ENCODE results near the gene UBL4B.
A peak's percentile ranks its signal among the peaks of the same experiment; 100 is the strongest.

Gene UBL4B

DNA sequence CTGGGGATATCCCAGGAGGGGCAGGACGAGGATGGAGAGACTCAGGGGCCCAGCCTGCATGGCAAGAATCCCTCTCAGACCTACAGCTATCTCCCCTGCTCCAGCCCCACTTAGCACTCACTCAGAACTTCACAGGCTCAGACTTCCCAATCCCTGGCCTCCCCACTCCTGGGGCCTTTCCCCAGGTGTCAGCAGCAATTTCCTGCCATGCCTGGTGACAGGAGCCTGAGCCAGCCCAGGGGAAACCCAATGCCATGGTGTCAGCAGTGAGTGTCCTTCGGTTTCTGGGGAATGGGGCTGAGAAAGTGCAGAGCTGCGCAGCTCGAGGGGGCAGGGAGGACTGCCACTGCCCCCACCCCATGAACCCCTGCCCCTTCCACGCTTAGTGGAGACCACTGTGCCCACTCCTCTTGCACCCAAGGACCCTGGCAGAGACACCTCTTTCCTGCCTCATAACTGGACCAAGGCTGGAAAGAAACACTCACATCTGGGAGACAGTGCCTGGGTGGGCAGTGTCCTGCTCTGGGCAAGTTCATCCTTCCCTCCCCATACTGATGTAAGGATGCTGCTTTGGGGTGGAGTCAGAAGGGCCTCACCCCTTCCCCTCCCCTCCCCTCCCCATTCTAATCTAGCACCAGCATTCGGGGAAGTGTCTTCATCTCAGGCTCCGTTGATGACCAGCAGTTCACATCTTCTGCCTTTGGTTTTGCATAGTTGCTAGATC lies 17.1 kb upstream of the UBL4B start:
- no peaks in the 10 kb centered on the region for H3K9me3 Mint-ChIP-seq
- H3K4me3 Mint-ChIP-seq, result no peak overlapping the region
- no peak overlapping the region for H3K27ac Mint-ChIP-seq
- H3K36me3 Mint-ChIP-seq, result no peaks in the 10 kb centered on the region
- H3K27me3 Mint-ChIP-seq, result peaks cover 48% of the 10 kb centered on the region
- H3K4me1 Mint-ChIP-seq, result no peaks in the 10 kb centered on the region
- ATAC-seq, result no peak

DNA sequence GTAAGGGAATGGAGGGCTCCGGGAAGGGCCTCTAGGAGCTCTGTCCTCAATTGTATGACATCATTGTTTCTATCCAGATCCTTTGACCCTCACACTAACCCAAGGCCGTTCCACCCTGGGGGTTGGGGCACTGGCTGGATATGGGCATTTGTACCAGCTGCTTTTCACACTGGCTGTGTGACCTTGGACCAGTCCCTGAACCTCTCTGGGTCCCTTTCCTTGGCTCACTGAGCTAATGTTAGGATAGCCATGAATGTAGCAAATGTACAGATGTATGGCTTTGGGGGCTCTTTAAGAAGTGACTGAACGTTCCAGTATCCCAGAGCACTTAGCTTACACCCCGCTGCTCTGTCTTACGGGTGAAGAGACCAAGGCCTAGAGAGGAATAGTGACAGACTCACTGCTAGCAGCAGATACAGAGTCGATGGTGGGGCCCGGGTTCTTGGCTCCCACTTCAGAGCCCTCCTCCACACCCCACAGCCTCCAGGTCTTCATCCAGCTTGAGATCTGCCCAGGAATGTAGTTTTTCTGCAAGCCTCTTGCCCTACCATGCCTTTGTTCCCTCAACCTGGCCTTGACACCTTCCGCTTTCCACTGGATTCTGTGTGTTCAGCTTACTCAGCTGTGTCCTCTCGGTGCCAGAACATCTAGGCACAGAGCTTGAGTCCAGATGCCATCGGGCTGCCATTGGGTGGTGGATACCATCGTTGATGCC lies 14.6 kb upstream of the UBL4B start:
- Mint-ChIP-seq H3K4me3 (no peak overlapping the region), H3K4me1 (peaks cover 11% of the 10 kb centered on the region), H3K9me3 (no peaks in the 10 kb centered on the region), H3K27ac (no peak overlapping the region), H3K36me3 (no peaks in the 10 kb centered on the region), H3K27me3 (peaks cover 52% of the 10 kb centered on the region)
- no peak for ATAC-seq

DNA sequence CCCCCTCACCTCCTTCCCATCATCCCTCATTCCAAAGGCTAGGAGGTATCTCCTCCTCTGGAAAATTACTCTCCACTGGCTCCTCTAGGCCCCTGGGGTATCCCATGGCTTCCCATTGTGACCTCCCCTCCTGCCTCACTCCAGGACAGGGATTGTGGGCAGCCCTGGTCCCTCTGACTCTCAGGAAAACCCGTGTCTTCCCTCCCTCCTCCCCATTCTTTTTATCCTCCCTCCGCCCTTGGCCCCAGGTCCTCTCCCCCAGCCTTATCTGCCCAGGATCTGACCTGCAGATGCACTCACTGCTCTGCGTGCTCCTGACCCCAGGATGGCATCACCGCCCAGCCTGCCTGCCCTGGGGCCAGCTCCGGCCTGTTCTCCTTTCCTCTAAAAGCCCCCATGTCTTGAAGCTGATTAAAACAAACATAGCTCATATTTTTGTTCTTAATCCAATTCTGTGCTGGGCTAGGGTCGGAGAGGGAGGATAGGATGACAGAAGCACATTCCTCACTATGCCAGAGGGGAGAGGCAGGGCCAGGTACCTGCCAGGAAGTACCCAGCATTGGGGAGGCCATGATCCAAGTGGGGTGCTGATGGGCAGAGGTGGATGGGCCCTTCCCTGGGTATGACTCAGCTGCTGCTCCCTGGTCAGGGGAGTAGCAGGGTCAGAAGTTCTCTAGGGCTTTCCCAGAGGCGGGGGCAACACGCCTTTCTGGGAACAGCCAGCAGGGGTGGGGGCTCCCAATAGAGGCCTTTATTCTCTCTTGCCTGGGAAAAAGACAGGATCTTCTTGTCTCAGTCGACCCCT lies 13.8 kb upstream of the UBL4B start:
- peaks cover 11% of the 10 kb centered on the region for H3K4me1 Mint-ChIP-seq
- H3K36me3 Mint-ChIP-seq, result no peaks in the 10 kb centered on the region
- H3K9me3 Mint-ChIP-seq, result no peaks in the 10 kb centered on the region
- no peak overlapping the region for H3K27ac Mint-ChIP-seq
- H3K27me3 Mint-ChIP-seq, result peaks cover 49% of the 10 kb centered on the region
- no peak overlapping the region for H3K4me3 Mint-ChIP-seq
- ATAC-seq, result no peak

DNA sequence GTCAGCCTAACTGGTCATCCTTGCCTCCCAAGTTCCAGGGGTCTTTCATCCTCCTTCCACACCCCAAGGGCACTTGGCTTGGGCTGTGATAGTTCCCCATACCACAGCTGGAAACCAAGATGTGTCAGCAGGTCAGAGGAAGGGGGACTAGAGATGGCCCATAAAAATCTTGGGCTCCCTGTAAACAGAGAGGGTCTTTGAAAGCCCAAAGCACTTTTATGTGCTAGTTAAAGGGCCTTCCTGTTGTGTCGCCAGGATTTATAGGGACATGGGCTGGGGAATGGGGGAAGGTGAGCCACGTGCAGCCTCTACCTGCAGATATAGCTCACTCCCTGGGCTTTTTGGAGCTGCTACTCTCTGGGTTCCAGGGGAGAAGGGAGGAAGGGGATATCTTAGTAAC lies 11.9 kb upstream of the UBL4B start:
- H3K9me3 Mint-ChIP-seq, result no peaks in the 10 kb centered on the region
- peaks cover 11% of the 10 kb centered on the region for H3K4me1 Mint-ChIP-seq
- H3K27ac Mint-ChIP-seq, result no peak overlapping the region
- ATAC-seq, result no peak
- no peak overlapping the region for H3K4me3 Mint-ChIP-seq
- no peaks in the 10 kb centered on the region for H3K36me3 Mint-ChIP-seq
- H3K27me3 Mint-ChIP-seq, result peaks cover 48% of the 10 kb centered on the region

DNA sequence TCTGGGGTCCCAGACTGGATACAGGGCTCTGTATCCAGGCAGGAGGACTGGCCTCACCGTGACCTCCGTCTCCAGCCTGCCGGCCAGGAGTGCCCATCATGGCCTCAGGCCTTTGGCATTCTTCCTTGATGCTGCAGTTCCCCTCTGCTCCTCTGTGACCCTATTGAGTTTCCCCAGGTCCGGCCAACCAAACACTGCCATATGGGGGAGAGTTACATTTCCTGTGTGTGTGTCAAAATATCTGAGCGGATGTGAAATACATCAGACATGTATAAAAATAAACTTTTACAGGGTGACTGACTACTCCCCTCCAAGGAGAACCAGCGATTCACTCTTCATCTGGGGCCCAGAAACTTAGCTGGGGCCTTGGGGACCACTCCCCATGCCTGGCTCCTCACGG lies 10.2 kb upstream of the UBL4B start:
- peaks cover 11% of the 10 kb centered on the region for H3K4me1 Mint-ChIP-seq
- ATAC-seq, result no peak
- H3K27me3 Mint-ChIP-seq, result peaks cover 34% of the 10 kb centered on the region
- no peak overlapping the region for H3K4me3 Mint-ChIP-seq
- no peaks in the 10 kb centered on the region for H3K36me3 Mint-ChIP-seq
- no peak overlapping the region for H3K27ac Mint-ChIP-seq
- H3K9me3 Mint-ChIP-seq, result no peaks in the 10 kb centered on the region

DNA sequence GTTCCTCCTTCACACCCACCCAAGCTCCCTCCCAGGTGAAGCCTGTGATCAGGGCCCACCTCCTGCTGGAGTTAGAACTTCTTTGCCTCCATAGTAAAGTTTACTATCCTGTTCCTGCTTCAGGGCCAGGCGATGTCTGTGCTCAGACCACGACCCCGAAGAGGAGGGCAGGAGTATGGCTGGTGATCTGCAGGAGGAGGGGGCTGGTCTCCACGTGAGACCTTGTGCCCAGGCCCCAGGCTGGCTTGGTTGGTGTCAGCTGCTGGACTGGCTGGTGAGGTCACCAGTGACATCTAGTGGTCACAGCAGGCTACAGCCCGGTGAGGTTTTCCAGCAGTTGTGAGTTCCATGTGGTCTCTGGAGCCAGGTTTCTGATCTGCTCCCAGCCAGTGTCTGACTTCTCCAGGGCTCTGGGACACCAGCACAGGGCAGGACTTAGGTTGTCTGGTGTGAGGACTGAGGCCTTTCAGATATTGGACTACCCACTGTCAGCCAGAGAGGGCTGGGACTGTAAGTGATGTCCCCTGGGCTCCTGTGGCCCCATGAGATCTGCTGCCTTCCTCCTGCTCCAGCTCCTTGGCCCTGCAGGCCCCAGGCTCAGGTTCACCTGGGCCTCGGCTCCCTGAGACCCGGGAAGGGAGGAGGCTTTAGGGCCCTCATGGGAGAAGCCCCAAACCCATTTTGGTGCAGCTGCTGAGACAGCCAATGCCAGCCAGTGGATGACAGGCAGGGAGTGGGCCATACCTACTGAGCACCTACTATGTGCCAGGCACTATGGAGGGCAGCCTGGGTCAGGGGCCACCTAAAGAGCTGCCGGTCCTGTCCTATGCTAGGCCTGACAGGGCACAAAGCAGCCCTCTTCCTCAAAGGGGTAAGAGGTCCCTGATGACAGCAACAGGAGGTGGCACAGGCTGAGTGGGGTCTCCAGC lies 6.0 kb upstream of the UBL4B start:
- Mint-ChIP-seq H3K27ac (no peak overlapping the region), H3K9me3 (no peaks in the 10 kb centered on the region), H3K27me3 (peaks cover 41% of the 10 kb centered on the region), H3K36me3 (no peaks in the 10 kb centered on the region), H3K4me3 (no peak overlapping the region), H3K4me1 (peaks cover 11% of the 10 kb centered on the region)
- ATAC-seq, result peak; percentile 74

DNA sequence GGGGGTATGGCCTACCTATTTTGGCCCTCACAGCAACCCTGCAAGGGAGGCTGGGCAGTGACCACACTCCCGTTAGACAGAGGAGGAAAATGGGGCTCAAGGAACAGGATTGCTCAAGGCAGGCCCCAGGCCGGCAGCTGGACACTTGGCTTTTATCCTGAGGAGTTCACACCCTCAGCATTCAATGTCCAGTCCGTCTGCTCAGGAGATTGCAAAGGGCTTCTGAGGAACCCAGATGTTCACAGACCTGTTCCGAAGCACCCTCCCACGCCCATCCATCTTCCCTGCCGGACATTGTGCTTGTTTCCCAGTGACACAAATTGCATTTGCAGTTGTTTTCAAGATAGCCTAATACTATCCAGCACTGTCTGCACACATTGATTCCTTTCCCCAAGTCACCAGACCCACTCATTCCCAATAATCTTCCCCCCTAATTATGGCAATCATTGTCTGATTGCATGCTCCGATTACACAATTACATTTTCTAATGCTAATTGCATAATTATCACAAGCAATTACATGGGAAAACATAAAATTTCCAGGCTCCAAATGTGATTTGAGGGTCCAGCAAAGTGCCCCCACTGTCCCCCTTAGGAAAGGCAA lies 4.3 kb upstream of the UBL4B start:
- no peaks in the 10 kb centered on the region for H3K36me3 Mint-ChIP-seq
- H3K27ac Mint-ChIP-seq, result no peak overlapping the region
- no peak for ATAC-seq
- no peaks in the 10 kb centered on the region for H3K9me3 Mint-ChIP-seq
- H3K4me3 Mint-ChIP-seq, result no peak overlapping the region
- no peaks in the 10 kb centered on the region for H3K4me1 Mint-ChIP-seq
- peaks cover 48% of the 10 kb centered on the region for H3K27me3 Mint-ChIP-seq

DNA sequence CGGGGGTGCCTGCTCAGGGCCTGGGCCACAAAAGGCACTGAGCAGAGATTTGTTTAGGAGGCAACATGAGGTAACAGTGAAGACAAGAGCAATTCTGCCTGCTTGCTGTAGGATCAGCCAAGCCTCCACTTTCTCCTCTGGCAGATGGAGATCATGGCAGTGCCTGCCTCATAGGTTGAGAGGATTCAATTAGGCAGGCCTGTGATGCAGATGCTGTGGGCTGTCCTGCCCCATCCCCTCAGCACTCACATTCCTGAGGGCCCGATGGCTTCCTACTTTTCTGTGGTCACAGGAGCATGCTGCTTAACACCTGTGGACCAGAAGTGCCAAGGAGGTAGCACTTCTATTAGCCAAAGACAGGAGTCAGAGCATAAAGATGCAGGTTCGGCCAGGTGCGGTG lies 1.2 kb upstream of the UBL4B start:
- Mint-ChIP-seq H3K27ac (no peak overlapping the region), H3K4me3 (no peak overlapping the region), H3K4me1 (no peaks in the 10 kb centered on the region), H3K27me3 (peaks cover 79% of the 10 kb centered on the region), H3K9me3 (no peaks in the 10 kb centered on the region), H3K36me3 (no peaks in the 10 kb centered on the region)
- ATAC-seq, result no peak

DNA sequence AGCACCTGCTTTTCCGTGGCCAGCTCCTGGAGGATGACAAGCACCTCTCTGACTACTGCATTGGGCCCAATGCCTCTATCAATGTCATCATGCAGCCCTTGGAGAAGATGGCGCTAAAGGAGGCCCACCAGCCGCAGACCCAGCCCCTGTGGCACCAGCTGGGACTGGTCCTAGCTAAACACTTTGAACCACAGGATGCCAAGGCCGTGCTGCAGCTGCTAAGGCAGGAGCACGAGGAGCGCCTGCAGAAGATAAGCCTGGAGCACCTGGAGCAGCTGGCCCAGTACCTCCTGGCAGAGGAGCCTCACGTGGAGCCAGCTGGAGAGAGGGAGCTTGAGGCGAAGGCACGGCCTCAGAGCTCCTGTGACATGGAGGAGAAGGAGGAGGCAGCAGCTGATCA lies 413 bp downstream of the UBL4B start:
- H3K4me1 Mint-ChIP-seq, result peaks cover 6% of the 10 kb centered on the region
- H3K27me3 Mint-ChIP-seq, result peaks cover 86% of the 10 kb centered on the region
- ATAC-seq, result no peak
- no peaks in the 10 kb centered on the region for H3K9me3 Mint-ChIP-seq
- H3K4me3 Mint-ChIP-seq, result no peak overlapping the region
- no peak overlapping the region for H3K27ac Mint-ChIP-seq
- H3K36me3 Mint-ChIP-seq, result no peaks in the 10 kb centered on the region

DNA sequence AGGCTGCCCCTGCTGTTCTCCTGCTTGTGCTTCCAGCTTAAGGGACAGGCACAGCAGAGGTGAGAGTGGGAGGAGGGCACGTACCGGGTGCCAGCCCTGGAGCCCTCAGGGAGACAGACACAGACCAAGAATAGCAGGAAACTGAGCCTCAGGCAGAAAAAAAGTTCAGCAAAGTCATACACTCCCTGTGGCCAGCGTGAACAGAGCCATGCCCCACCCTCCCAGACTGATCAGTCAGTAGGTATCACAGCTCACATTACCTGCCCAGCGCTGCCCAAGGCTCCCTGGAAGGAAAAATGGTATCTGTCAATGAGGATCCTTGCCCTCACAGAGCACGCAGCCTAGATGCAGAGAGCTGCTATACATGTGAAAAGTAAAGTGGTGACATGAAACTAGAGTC lies 1.3 kb downstream of the UBL4B start:
- H3K27me3 Mint-ChIP-seq, result peaks cover 92% of the 10 kb centered on the region
- peaks cover 6% of the 10 kb centered on the region for H3K4me1 Mint-ChIP-seq
- H3K4me3 Mint-ChIP-seq, result no peak overlapping the region
- no peaks in the 10 kb centered on the region for H3K9me3 Mint-ChIP-seq
- H3K27ac Mint-ChIP-seq, result no peak overlapping the region
- ATAC-seq, result no peak
- H3K36me3 Mint-ChIP-seq, result no peaks in the 10 kb centered on the region

DNA sequence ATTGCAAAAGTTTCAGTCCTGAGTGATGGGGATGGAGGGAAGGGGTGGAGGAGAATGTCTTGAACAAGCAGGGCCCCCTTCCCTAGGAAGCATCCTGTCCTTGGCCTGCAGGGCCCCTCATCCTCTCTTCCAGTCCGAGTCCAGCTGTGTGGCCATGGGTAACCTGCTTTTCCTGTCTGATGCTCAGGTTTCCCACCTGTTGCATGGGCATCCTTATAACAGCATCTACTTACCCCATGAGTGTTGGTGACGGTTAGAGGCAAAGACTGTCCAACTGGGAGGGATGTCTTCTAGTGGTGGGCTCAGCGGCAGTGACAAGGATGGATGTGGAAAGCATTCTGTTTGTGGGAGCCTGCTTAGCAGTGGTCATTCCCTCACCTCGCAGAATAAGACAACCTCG lies 1.9 kb downstream of the UBL4B start:
- peaks cover 92% of the 10 kb centered on the region for H3K27me3 Mint-ChIP-seq

DNA sequence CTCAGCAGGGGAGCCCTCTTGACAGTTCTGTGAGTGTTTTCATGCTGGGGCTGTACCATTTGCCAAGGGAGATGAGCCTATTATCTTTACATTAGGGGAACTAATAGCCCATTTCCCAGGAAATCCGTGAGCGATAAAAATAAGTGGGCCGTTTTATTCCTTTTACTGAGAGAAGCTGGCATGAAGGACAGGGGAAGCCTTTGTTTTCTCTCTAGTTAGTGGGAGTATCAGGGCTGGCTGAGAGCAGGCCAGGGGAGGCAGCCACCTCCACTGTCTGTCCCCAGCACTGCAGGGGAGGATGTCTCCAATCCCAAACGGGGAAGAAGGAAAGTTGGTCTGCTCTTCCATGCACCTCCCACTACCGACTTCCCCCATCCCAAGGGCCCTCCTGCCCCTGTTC lies 2.5 kb downstream of the UBL4B start:
- Mint-ChIP-seq H3K4me3 (no peak overlapping the region), H3K27me3 (peaks cover 92% of the 10 kb centered on the region), H3K36me3 (no peaks in the 10 kb centered on the region), H3K27ac (no peak overlapping the region), H3K9me3 (no peaks in the 10 kb centered on the region), H3K4me1 (peaks cover 6% of the 10 kb centered on the region)
- ATAC-seq, result no peak

More for the DNA sequence above, 1.9 kb downstream of the UBL4B start:
- no peaks in the 10 kb centered on the region for H3K36me3 Mint-ChIP-seq
- H3K4me1 Mint-ChIP-seq, result peaks cover 6% of the 10 kb centered on the region
- H3K9me3 Mint-ChIP-seq, result no peaks in the 10 kb centered on the region
- H3K4me3 Mint-ChIP-seq, result no peak overlapping the region
- H3K27ac Mint-ChIP-seq, result no peak overlapping the region
- ATAC-seq, result no peak

DNA sequence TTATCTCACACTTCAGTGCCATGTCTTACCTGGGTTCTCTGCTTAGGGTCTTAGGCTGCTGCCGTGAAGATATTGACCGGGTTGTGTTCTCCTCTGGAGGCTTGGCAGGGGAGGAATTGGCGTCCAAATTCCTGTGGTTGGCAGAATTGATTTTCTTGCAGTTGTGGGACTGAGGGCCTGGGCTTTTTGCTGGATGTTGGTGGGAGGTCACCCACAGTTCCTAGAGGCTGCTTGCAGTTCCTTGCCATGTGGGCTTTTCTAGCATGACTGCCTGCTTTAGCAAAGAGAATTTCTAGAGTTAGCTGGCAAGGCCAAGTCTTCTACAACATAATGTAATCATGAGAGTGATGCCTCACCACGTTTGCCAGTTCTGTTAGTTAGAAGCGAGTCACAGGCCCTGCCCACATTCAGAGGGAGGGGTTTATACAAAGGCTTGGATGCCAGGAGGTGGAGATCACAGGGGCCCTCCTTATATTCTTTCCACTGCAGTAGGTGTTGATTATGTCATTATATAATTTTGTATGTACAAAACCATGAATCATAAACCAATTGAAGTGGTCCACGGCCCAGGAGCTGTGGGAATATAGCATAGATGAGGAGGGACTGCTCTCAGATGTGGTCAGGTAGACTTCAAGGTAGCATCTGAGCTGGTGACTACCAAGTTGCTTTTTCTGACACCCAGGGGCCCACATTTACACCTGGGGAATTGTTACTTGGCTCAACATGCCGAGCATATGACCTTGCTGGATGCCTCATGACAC lies 6.6 kb downstream of the UBL4B start:
- no peak for ATAC-seq

DNA sequence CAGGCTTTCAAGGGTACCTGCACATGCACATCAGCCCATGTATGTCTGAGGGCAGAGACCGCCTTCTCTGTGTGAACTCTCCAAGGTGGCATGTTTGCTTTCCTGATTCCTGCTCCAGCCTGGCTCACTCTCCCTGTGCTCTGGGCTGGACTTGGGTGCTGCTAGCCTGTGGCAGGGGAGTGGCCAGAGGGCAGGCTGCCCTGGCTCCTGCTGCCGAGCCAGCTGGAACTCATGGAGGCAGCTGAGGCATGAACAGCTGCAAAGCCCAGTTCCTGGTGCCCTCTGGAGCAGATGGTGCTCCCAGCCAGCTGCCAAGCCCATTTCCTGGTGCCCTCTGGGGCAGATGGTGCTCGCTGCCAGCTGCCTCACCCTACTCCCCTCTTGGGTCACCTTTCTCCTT lies 7.6 kb downstream of the UBL4B start:
- no peak for ATAC-seq
- Mint-ChIP-seq H3K27ac (no peak overlapping the region), H3K4me3 (no peak overlapping the region), H3K9me3 (peaks cover 7% of the 10 kb centered on the region), H3K36me3 (peaks cover 8% of the 10 kb centered on the region), H3K4me1 (peaks cover 13% of the 10 kb centered on the region), H3K27me3 (peaks cover 68% of the 10 kb centered on the region)

More for the DNA sequence above, 6.6 kb downstream of the UBL4B start:
- Mint-ChIP-seq H3K36me3 (peaks cover 8% of the 10 kb centered on the region), H3K4me1 (peaks cover 13% of the 10 kb centered on the region), H3K27me3 (peaks cover 72% of the 10 kb centered on the region), H3K9me3 (peaks cover 7% of the 10 kb centered on the region), H3K27ac (no peak overlapping the region), H3K4me3 (no peak overlapping the region)

Measured in stimulated activated memory B cell treated with anti-CD40 and anti-IgM and Interleukin-4, amounts not matched to agents 10 μg/mL and 1 μg/mL and 100 μg/mL, for 72 hours (primary cell).